Measurements from ENCODE around the gene DPM2. TPM values are rescaled to one million over a fixed set of nuclear protein-coding genes. Genes with fewer than 3 reads are reported as not detected.

Gene DPM2
- total RNA-seq, 2 donors from 2014 or later = 18.8 to 26.0 TPM

DNA sequence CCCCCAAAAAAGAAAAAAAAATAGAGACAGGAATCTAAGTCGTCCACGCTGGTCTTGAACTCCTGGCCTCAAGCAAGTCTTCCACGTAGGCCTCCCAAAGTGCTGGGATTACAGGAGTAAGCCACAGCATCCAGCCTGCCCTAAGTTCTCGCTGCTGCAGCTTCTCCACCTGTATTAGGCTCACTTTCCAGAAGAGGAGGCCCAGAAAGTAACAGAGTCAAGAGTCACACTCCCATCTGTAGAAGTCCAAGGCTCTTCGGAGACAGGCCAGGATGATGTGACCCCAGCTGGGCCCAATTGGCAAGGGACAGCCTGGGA is 41.3 kb upstream of the DPM2 start:
- DNase-seq (ENCODE audit: low spot score) (no peak), ATAC-seq (ENCODE audit: insufficient number of reproducible peaks, low FRiP score, low read depth) (no peak)
- Histone ChIP-seq H3K27me3 (replicated peaks; ENCODE audit: insufficient read depth) (no peaks in the 10 kb centered on the region), H3K36me3 (no peaks in the 10 kb centered on the region), H3K27ac (peak overlapping the region; percentile 67 to 73), H3K9me3 (no peaks in the 10 kb centered on the region), H3K4me1 (ENCODE audit: control insufficient read depth in 1 of 2, low read depth in 2 of 2) (peaks cover 49 to 67% of the 10 kb centered on the region in 2 donors), H3K4me3 (peak overlapping the region; percentile 95)
- TF ChIP-seq, protein P1, sequence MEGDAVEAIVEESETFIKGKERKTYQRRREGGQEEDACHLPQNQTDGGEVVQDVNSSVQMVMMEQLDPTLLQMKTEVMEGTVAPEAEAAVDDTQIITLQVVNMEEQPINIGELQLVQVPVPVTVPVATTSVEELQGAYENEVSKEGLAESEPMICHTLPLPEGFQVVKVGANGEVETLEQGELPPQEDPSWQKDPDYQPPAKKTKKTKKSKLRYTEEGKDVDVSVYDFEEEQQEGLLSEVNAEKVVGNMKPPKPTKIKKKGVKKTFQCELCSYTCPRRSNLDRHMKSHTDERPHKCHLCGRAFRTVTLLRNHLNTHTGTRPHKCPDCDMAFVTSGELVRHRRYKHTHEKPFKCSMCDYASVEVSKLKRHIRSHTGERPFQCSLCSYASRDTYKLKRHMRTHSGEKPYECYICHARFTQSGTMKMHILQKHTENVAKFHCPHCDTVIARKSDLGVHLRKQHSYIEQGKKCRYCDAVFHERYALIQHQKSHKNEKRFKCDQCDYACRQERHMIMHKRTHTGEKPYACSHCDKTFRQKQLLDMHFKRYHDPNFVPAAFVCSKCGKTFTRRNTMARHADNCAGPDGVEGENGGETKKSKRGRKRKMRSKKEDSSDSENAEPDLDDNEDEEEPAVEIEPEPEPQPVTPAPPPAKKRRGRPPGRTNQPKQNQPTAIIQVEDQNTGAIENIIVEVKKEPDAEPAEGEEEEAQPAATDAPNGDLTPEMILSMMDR (IDR thresholded peaks at IDR 0.05) = no peak

DNA sequence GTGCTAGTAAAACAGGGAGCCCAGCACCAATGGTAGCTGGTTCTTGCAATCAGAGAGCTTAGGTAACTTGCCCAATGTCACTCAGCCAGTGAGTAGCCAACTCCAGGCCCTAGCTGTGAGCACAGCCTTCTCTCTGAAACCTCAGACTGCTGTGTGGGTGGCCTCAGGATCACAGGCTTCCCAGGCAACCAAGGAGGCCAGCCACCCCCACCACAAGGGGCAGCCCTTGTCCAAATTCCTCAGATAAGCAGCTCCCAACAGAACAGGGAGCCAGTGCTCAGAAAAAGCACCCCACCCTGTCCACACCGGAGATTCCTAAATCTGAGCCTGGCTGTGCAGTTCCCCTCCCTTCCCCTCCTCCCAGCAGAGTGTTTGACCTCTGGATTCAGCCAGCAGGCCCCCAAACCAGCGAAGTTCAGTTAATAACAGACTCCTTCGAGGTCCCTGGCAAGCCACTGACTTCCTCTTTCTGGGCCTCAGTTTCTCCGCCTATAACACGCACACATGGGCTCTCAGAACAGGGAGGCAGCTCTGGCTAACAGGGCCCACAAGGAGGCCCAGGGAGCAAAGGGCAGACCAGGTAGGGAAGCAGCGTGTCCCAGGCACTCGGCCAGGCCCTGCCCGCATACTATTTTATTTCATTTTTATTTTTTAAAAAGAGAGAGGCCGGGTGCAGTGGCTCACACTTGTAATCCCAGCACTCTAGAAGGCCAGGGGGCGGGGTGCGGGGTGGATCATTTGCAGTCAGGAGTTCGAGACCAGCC is 40.4 kb upstream of the DPM2 start:
- TF ChIP-seq, protein P1 (IDR thresholded peaks at IDR 0.05) = peak; percentile 14
- Histone ChIP-seq H3K9me3 (no peaks in the 10 kb centered on the region), H3K27ac (peak overlapping the region; percentile 67 to 73), H3K36me3 (no peaks in the 10 kb centered on the region), H3K4me1 (ENCODE audit: control insufficient read depth in 1 of 2, low read depth in 2 of 2) (peaks cover 58 to 76% of the 10 kb centered on the region in 2 donors), H3K27me3 (replicated peaks; ENCODE audit: insufficient read depth) (no peaks in the 10 kb centered on the region), H3K4me3 (peak overlapping the region; percentile 95)
- no peak for ATAC-seq (ENCODE audit: insufficient number of reproducible peaks, low FRiP score, low read depth)
- DNase-seq (ENCODE audit: low spot score) = peak; percentile 62

DNA sequence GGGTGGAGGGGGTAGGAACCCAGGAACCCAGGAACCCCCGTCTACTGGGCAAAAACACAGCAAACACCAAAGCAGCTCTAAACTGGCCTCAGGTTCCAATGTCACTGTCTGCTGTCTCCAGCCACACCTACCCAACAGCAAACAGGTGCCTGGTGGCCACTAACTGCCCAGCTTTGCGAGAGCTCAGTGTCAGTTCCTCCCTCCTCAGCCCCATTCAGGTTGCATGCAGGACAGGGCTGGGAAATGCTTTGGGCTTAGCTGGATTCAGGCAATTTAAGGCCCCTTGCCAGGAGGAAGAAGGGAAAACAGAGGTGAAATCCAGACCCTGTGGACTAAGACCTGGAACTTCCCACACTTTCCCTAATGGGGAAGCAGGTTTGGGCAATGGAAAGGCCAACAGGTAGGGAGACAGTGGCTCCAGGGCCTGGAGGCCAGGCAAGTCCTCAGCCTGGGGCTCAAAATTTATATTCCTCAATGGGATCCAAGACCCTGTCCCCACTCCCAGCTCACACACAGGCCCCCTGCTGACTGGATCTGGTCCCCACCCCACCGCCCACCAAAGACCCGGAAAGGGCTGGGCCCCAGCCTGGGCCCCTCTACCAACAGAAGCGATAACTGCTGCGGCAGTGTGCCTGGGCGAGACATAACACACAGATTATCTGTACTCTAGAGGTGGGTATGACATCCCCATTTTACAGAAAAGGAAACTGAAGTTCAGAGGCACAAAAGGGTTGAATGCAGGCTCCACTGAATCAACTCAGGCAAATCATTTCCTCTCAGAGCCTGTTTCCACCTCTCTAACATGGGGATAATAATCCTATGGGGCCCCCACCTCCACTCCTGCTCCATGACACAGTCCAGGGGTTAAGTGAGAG is 39.6 kb upstream of the DPM2 start:
- Histone ChIP-seq H3K4me1 (ENCODE audit: control insufficient read depth in 1 of 2, low read depth in 2 of 2) (peaks cover 66 to 84% of the 10 kb centered on the region in 2 donors), H3K27me3 (replicated peaks; ENCODE audit: insufficient read depth) (no peaks in the 10 kb centered on the region), H3K4me3 (peak overlapping the region; percentile 95), H3K36me3 (no peaks in the 10 kb centered on the region), H3K9me3 (no peaks in the 10 kb centered on the region), H3K27ac (peak overlapping the region; percentile 67 to 73)
- DNase-seq (ENCODE audit: low spot score) = no peak
- TF ChIP-seq, protein P1 (IDR thresholded peaks at IDR 0.05) = no peak
- no peak for ATAC-seq (ENCODE audit: insufficient number of reproducible peaks, low FRiP score, low read depth)

DNA sequence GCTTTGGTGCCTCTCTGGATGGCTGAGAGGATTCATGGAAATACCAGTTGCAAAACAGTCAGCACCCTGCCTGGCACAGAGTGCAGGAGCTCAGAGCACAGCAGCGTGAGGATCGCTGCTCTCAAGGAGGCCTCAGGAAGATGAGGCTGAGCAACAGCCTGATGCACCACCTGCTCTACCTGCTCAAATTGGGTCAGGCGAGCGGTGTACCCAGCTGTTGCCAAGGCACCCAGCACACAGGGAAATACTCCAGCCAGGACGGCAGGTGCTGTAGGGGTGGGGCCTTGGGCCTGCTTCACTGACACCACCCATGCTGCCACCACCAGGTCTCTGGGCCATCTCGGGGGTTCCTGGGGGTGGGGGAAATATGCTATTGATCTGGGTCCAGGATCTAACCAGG is 38.8 kb upstream of the DPM2 start:
- peak overlapping the region; percentile 13 for H3K4me3 ChIP-seq
- peak overlapping the region in 1 of 2 donors; percentile 67 for H3K27ac ChIP-seq
- DNase-seq (ENCODE audit: low spot score) (no peak), ATAC-seq (ENCODE audit: insufficient number of reproducible peaks, low FRiP score, low read depth) (no peak)
- TF ChIP-seq, protein P1 (IDR thresholded peaks at IDR 0.05) = no peak
- H3K27me3 ChIP-seq (replicated peaks; ENCODE audit: insufficient read depth) = no peaks in the 10 kb centered on the region
- H3K4me1 ChIP-seq (ENCODE audit: control insufficient read depth in 1 of 2, low read depth in 2 of 2) = peaks cover 70 to 87% of the 10 kb centered on the region in 2 donors
- no peaks in the 10 kb centered on the region for H3K9me3 ChIP-seq
- no peaks in the 10 kb centered on the region for H3K36me3 ChIP-seq

All from thoracic aorta (tissue), 2 donors.